Sigmoid colon (tissue), 7 donors: ENCODE measurements around the gene FGD3. TPM values are rescaled to one million over a fixed set of nuclear protein-coding genes. Genes with fewer than 3 reads are reported as not detected.

ENCODE experiments used
- DNase-seq: peaks from one replicate; pipeline ENCODE4 v3.0.0-alpha.2; 2019
- H3K27ac ChIP-seq, 4 donors: fragments of 200-600 bp; sonication (generic); one replicate each; pipeline ENCODE4 v1.5.1; 2016 to 2019; ENCODE audit warnings: mild to moderate bottlenecking in 1 of 4
- H3K27me3 ChIP-seq, 3 donors: fragments of 200-600 bp; sonication (generic); one replicate each; pipeline ENCODE4 v1.5.1; 2019; ENCODE audit warnings: mild to moderate bottlenecking in 1 of 3
- H3K36me3 ChIP-seq, 4 donors: fragments of 200-600 bp; sonication (generic); one replicate each; pipeline ENCODE4 v1.5.1; 2016 to 2019
- H3K4me1 ChIP-seq, 4 donors: fragments of 200-600 bp; sonication (generic); one replicate each; pipeline ENCODE4 v1.5.1; 2017 to 2019
- H3K4me3 ChIP-seq, 4 donors: fragments of 200-600 bp; sonication (generic); one replicate each; pipeline ENCODE4 v1.5.1; 2017 to 2019; ENCODE audit warnings: mild to moderate bottlenecking in 2 of 4, moderate library complexity in 1 of 4
- H3K9me3 ChIP-seq, 4 donors: fragments of 200-600 bp in 3 of 4; sonication (generic) in 3 of 4; one replicate each; pipeline versions ENCODE4 v1.5.1 to v1.6.1; 2013 to 2019
- EP300 ChIP-seq, 4 donors: sonication (generic); formaldehyde crosslinking; IDR thresholded peaks; one replicate each; pipeline ENCODE4 v1.6.1; 2017; ENCODE audit warnings: antibody characterized with exemption in 4 of 4
- POLR2A ChIP-seq, 2 donors: fragments of 450-650 bp; IDR thresholded peaks; one replicate each; pipeline ENCODE4 v1.6.1; 2016; ENCODE audit warnings: antibody characterized with exemption in 2 of 2, mild to moderate bottlenecking in 2 of 2, moderate library complexity in 2 of 2
- POLR2AphosphoS5 ChIP-seq, 4 donors: sonication (generic); formaldehyde crosslinking; IDR thresholded peaks; one replicate each; pipeline ENCODE4 v1.6.1; 2017; ENCODE audit warnings: antibody characterized with exemption in 4 of 4
- WGBS, 2 donors: extraction: QIAGEN DNeasy Blood & Tissue Kit; methylation state at CpG; one replicate each; pipeline ENCODE4 v1.1.7; 2013; 5-methylcytosine and 5-hydroxymethylcytosine counted together
- intact Hi-C: fragments of 100-400 bp; cut with DNase I; formaldehyde crosslinking; loops from one replicate; pipeline ENCODE4 v1.15.1; 2023
- polyA plus RNA-seq, 3 donors: library from polyadenylated mRNA; stranded (reverse); fragments of 200-250 nt; gene quantifications; one replicate each; pipeline ENCODE4 v1.2.3, GENCODE V29; 2013
- total RNA-seq, 4 donors: library from RNA; depleted of rRNA; stranded (reverse); fragments of >200 nt; gene quantifications; one replicate each; pipeline ENCODE4 v1.1.0, GENCODE V29; 2016
- TF ChIP-seq, protein P1 (sequence below), 4 experiments: fragments of 450-650 bp in 3 of 4; fragments of 200-600 bp in 1 of 4; IDR thresholded peaks; one replicate each; pipeline ENCODE4 v1.5.1; 2016 to 2019; ENCODE audit warnings: antibody characterized with exemption in 4 of 4, mild to moderate bottlenecking in 3 of 4, moderate library complexity in 2 of 4
- donor health status: healthy with polysubstance abuse.
- donor health status: Bipolar disorder and iron deficiency.
- donor health status: healthy.

The FGD3 gene
- total and polyA plus RNA-seq, 7 donors = 1.8 to 18.0 (median 3.7) TPM

DNA sequence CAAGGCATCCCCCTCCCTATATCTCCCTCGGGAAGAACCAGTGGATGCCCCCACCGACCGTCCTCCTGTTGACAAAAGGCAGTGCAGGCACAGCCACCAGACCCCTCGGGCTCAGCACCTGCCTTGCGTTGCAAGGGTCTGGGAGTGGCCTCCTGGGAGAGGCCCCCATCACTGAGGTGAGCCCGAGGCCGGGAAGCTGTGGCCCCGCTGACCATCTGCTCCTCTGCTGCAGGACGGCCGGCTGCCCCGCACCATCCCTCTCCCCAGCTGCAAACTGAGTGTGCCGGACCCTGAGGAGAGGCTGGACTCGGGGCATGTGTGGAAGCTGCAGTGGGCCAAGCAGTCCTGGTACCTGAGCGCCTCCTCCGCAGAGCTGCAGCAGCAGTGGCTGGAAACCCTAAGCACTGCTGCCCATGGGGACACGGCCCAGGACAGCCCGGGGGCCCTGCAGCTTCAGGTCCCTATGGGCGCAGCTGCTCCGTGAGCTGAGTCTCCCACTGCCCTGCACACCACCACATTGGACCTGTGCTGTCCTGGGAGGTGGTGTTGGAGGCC is 87.9 kb downstream of the FGD3 start:
- DNase-seq = no peak
- H3K4me3 ChIP-seq = no peak overlapping the region
- TF ChIP-seq POLR2AphosphoS5 (IDR thresholded peaks at IDR 0.05) = no peak
- no peak for TF ChIP-seq POLR2A (IDR thresholded peaks at IDR 0.05)
- no peak for TF ChIP-seq EP300 (IDR thresholded peaks at IDR 0.05)
- TF ChIP-seq, protein P1, sequence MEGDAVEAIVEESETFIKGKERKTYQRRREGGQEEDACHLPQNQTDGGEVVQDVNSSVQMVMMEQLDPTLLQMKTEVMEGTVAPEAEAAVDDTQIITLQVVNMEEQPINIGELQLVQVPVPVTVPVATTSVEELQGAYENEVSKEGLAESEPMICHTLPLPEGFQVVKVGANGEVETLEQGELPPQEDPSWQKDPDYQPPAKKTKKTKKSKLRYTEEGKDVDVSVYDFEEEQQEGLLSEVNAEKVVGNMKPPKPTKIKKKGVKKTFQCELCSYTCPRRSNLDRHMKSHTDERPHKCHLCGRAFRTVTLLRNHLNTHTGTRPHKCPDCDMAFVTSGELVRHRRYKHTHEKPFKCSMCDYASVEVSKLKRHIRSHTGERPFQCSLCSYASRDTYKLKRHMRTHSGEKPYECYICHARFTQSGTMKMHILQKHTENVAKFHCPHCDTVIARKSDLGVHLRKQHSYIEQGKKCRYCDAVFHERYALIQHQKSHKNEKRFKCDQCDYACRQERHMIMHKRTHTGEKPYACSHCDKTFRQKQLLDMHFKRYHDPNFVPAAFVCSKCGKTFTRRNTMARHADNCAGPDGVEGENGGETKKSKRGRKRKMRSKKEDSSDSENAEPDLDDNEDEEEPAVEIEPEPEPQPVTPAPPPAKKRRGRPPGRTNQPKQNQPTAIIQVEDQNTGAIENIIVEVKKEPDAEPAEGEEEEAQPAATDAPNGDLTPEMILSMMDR (IDR thresholded peaks at IDR 0.05) = no peak
- H3K27ac ChIP-seq = no peak overlapping the region
- no peaks in the 10 kb centered on the region for H3K4me1 ChIP-seq
- no peaks in the 10 kb centered on the region for H3K36me3 ChIP-seq
- no peaks in the 10 kb centered on the region for H3K27me3 ChIP-seq
- intact Hi-C loops = no loop called here
- 92 to 93% methylated on average over 19 of the region's 19 CpGs for WGBS, 2 donors
- no peaks in the 10 kb centered on the region for H3K9me3 ChIP-seq

DNA sequence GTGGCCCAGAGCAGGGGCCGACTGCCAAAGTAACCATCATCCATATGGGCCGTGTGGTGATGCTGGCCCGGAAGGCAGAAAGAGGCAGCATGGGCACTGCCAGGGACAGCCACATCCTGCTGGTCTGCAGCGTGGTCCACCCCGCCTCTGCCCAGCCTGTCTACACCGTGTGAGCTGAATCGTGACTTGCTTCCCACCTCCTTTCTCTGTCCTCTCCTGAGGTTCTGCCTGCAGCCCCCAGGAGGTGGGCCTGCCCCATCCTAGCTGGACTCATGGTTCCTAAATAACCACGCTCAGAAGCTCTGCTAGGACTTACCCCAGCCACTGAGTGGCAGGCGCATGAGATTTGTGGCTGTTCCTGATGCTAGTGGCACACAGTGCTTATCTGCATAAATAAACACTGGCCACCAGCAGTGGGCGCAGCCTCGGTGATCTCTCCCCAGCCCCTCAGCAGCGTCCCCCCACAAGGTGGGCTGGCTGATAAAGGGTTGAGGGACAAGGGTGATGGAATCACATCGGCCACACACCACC is 88.6 kb downstream of the FGD3 start:
- intact Hi-C loops = no loop called here
- no peaks in the 10 kb centered on the region for H3K4me1 ChIP-seq
- no peak overlapping the region for H3K4me3 ChIP-seq
- TF ChIP-seq POLR2AphosphoS5 (IDR thresholded peaks at IDR 0.05) (no peak), EP300 (IDR thresholded peaks at IDR 0.05) (no peak), POLR2A (IDR thresholded peaks at IDR 0.05) (no peak)
- TF ChIP-seq, protein P1 (IDR thresholded peaks at IDR 0.05) = no peak
- H3K36me3 ChIP-seq = no peaks in the 10 kb centered on the region
- 77 to 86% methylated on average over 13 of the region's 13 CpGs for WGBS, 2 donors
- DNase-seq = no peak
- no peak overlapping the region for H3K27ac ChIP-seq
- no peaks in the 10 kb centered on the region for H3K27me3 ChIP-seq
- no peaks in the 10 kb centered on the region for H3K9me3 ChIP-seq

DNA sequence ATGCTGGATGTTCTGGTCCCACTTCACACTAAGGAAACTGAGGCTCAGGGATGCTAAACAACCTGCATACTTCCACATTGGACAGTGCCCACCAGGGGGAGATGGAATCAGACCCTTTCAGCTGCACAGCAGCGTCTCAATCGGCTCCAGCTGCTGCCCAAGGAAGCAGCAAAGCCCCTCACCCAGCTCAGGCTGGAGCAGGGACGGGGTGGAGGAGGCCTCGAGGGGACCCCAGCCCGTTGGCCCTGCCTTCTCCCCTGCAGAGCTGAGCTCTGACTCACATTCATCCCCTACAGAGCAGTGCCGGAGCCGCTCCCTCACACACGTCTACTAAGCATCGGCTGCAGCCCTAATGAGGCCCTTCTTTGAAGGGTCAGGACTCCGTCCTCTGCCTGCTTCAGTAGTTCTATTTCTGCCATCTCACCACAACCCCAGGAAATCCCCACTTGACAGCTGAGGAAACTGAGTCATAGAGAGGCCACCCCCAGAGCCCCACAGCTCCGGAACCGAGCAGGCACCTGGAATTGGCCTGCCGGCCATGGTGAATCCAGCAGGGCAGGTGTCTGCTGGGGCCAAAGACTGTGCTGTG is 89.7 kb downstream of the FGD3 start:
- intact Hi-C loops = no loop called here
- 79 to 81% methylated on average over 13 of the region's 13 CpGs for WGBS, 2 donors

DNA sequence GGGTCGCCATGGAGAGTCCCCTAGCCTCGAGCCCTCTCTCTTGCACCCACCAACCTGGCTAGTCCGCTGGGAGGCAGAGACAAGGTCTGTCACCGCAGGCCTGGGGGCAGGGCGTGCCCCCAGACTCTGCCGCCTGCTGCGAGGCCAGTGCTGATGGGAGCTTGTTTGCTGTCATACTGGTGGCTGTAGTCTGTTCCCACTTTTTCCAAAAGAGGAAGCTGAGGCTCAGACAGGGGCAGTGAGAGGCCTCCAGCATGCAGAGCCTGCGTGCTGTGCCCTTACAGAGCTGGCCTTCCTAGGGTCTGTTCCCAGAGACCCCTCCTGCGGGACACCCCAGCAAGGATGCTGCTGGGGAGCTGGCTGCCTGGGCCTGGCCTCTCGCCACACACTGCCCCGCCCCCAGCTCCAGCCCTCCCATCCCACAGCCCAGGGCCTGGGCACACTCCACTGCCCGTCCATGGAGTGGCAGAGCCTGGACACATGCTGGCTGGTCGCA is 90.2 kb downstream of the FGD3 start:
- 80 to 87% methylated on average over 13 of the region's 13 CpGs for WGBS, 2 donors
- TF ChIP-seq POLR2A (IDR thresholded peaks at IDR 0.05) = no peak
- no peak for TF ChIP-seq EP300 (IDR thresholded peaks at IDR 0.05)
- TF ChIP-seq, protein P1 (IDR thresholded peaks at IDR 0.05) = no peak
- TF ChIP-seq POLR2AphosphoS5 (IDR thresholded peaks at IDR 0.05) = no peak
- Histone ChIP-seq H3K36me3 (no peaks in the 10 kb centered on the region), H3K9me3 (no peaks in the 10 kb centered on the region), H3K4me1 (no peaks in the 10 kb centered on the region), H3K27me3 (no peaks in the 10 kb centered on the region), H3K27ac (no peak overlapping the region), H3K4me3 (no peak overlapping the region)
- intact Hi-C loops = no loop called here
- DNase-seq = no peak

More for the DNA sequence above, 89.7 kb downstream of the FGD3 start:
- TF ChIP-seq POLR2A (IDR thresholded peaks at IDR 0.05) (no peak), POLR2AphosphoS5 (IDR thresholded peaks at IDR 0.05) (no peak), EP300 (IDR thresholded peaks at IDR 0.05) (no peak)
- TF ChIP-seq, protein P1 (IDR thresholded peaks at IDR 0.05) = no peak
- Histone ChIP-seq H3K9me3 (no peaks in the 10 kb centered on the region), H3K36me3 (no peaks in the 10 kb centered on the region), H3K4me1 (no peaks in the 10 kb centered on the region), H3K27ac (no peak overlapping the region), H3K27me3 (no peaks in the 10 kb centered on the region), H3K4me3 (no peak overlapping the region)
- DNase-seq = no peak
